Fibroblast of villous mesenchyme (primary cell): Measurements from ENCODE around the gene LIMK2. TPM values are rescaled to one million over a fixed set of nuclear protein-coding genes. Genes with fewer than 3 reads are reported as not detected.
A peak's percentile ranks its signal among the peaks of the same experiment; 100 is the strongest.
"Not testable (repeated sequence)": the region's sequence is repeated elsewhere in the genome, so short reads cannot be mapped to it uniquely, and the experiment has no call there.

ENCODE experiments used
- DNase-seq: peaks from one replicate; pipeline ENCODE4 v3.0.0-alpha.2; 2010; ENCODE audit warnings: low read depth
- H3K4me3 ChIP-seq: 2 replicates; pipeline ENCODE4 v1.5.1; 2011; ENCODE audit warnings: low read depth, mild to moderate bottlenecking, low read length
- CTCF ChIP-seq: IDR thresholded peaks from 2 replicates; pipeline ENCODE4 v1.5.1; 2012; ENCODE audit warnings: low read depth, mild to moderate bottlenecking, low read length; ENCODE audit not compliant: insufficient read depth
- total RNA-seq: library from RNA; depleted of rRNA; stranded (reverse); fragments of >200 nt; gene quantifications from 2 replicates; pipeline ENCODE4 v1.2.3, GENCODE V29; 2012

Gene LIMK2
- total RNA-seq, 1 donor = 50.1 TPM

GRCh38 chr22:31244943-31245451 lies 32.9 kb downstream of the LIMK2 start:
- no peak for TF ChIP-seq CTCF
- no peak overlapping the region for H3K4me3 ChIP-seq
- no peak for DNase-seq

- H3K4me3 ChIP-seq, DNase-seq: not testable (repeated sequence)
Observed at GRCh38 chr22:31245998-31246397, 33.9 kb downstream of the LIMK2 start.

GRCh38 chr22:31246687-31247086 lies 34.6 kb downstream of the LIMK2 start:
- DNase-seq = no peak
- TF ChIP-seq CTCF = no peak
- no peak overlapping the region for H3K4me3 ChIP-seq

- no peak for DNase-seq
- peak overlapping the region; percentile 77 for H3K4me3 ChIP-seq
- TF ChIP-seq CTCF = no peak
Observed at GRCh38 chr22:31247726-31248125, 35.6 kb downstream of the LIMK2 start.

GRCh38 chr22:31248138-31248745 lies 36.1 kb downstream of the LIMK2 start:
- H3K4me3 ChIP-seq = peak overlapping the region; percentile 77

GRCh38 chr22:31248965-31249958 lies 37.2 kb downstream of the LIMK2 start:
- no peak for TF ChIP-seq CTCF
- peak overlapping the region; percentile 77 for H3K4me3 ChIP-seq
- DNase-seq = peak; percentile 85

More at GRCh38 chr22:31248138-31248745, 36.1 kb downstream of the LIMK2 start:
- TF ChIP-seq CTCF = no peak
- peak; percentile 95 for DNase-seq

GRCh38 chr22:31250740-31251600 lies 38.9 kb downstream of the LIMK2 start:
- no peak for TF ChIP-seq CTCF
- peak overlapping the region; percentile 77 for H3K4me3 ChIP-seq
- DNase-seq = peak; percentile 72
